ENCODE data around the gene PTGES3.

DNA sequence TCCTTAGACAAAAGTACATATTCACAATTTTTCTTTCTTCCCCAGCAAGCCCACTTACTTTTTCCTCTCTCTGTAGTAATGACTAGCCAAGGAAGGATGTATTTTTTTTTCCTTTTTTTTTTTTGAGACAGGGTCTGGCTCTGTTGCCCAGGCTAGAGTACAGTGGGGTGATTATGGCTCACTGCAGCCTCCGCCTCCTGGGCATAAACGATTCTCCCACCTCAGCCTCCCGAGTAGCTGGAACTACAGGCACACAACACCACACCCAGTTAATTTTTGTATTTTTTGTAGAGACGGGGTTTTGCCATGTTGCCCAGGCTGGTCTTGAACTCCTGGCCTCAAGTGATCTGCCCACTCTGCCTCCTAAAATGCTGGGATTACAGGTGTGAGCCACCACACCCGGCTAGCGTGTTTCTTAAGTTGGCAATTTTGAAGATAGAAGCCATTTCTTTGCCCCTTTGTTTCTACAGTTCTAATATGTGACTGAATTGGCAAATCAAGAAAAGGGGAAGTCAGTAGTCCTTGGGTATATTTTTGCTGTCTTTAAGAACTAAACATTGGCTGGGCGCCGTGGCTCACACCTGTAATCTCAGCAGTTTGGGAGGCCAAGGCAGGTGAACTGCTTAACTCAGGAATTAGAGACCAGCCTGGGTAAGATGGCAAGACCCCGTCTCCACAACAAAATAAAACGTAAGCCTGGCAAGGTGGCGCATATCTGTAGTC lies 40.2 kb upstream of the PTGES3 start:
- TF ChIP-seq POLR2AphosphoS5 (IDR thresholded peaks at IDR 0.05) (no peak), POLR2A (IDR thresholded peaks at IDR 0.05) (no peak), EP300 (IDR thresholded peaks at IDR 0.05) (no peak)
- TF ChIP-seq, protein P1, sequence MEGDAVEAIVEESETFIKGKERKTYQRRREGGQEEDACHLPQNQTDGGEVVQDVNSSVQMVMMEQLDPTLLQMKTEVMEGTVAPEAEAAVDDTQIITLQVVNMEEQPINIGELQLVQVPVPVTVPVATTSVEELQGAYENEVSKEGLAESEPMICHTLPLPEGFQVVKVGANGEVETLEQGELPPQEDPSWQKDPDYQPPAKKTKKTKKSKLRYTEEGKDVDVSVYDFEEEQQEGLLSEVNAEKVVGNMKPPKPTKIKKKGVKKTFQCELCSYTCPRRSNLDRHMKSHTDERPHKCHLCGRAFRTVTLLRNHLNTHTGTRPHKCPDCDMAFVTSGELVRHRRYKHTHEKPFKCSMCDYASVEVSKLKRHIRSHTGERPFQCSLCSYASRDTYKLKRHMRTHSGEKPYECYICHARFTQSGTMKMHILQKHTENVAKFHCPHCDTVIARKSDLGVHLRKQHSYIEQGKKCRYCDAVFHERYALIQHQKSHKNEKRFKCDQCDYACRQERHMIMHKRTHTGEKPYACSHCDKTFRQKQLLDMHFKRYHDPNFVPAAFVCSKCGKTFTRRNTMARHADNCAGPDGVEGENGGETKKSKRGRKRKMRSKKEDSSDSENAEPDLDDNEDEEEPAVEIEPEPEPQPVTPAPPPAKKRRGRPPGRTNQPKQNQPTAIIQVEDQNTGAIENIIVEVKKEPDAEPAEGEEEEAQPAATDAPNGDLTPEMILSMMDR (IDR thresholded peaks at IDR 0.05) = no peak

All from stomach (tissue), 4 donors.